A673 (cell line): ENCODE results near the gene RORC. TPM values are rescaled to one million over a fixed set of nuclear protein-coding genes. Genes with fewer than 3 reads are reported as not detected.

ENCODE experiments used
- BruUV-seq: library from RNA; stranded (reverse); fragments of 400-500 nt; replicated peaks from 2 replicates; lab custom pipeline; 2021; lab: Mats Ljungman, UMichigan
- CTCF ChIA-PET: fragments of 300-600 bp; sonication (Branson Sonifier 250); formaldehyde crosslinking; loops from one replicate; lab custom pipeline; 2022; ENCODE audit warnings: antibody characterized with exemption; lab: Charles Lee
- POLR2A ChIA-PET: fragments of 300-600 bp; sonication (Branson Sonifier 250); formaldehyde crosslinking; loops from one replicate; lab custom pipeline; 2022; ENCODE audit warnings: antibody characterized with exemption; ENCODE audit not compliant: low non-redundant PET; lab: Charles Lee
- DNase-seq: peaks from one replicate; pipeline ENCODE4 v3.0.0-alpha.2; 2015; ENCODE audit warnings: low spot score
- H3K27ac ChIP-seq: fragments of 200-600 bp; sonication (generic); 2 replicates; pipeline ENCODE4 v1.5.1; 2016; ENCODE audit warnings: mixed run types, low read depth, mild to moderate bottlenecking, mixed read lengths, antibody characterized with exemption, low read length; ENCODE audit not compliant: poor library complexity, severe bottlenecking
- H3K27me3 ChIP-seq: fragments of 200-600 bp; sonication (generic); replicated peaks from 2 replicates; pipeline ENCODE4 v1.6.1; 2017; ENCODE audit warnings: mixed run types, low read depth, mild to moderate bottlenecking, mixed read lengths, antibody characterized with exemption, low read length; ENCODE audit not compliant: insufficient read depth, poor library complexity
- H3K36me3 ChIP-seq: fragments of 200-600 bp; sonication (generic); 2 replicates; pipeline ENCODE4 v1.6.1; 2016; ENCODE audit warnings: mixed run types, mild to moderate bottlenecking, mixed read lengths, antibody characterized with exemption, low read length; ENCODE audit not compliant: insufficient read depth, poor library complexity, severe bottlenecking
- H3K4me1 ChIP-seq: fragments of 200-600 bp; sonication (generic); 2 replicates; pipeline ENCODE4 v1.6.1; 2017; ENCODE audit warnings: mixed run types, mild to moderate bottlenecking, mixed read lengths, antibody characterized with exemption, low read length; ENCODE audit not compliant: insufficient read depth, poor library complexity, severe bottlenecking
- H3K4me3 ChIP-seq: fragments of 200-600 bp; sonication (generic); 2 replicates; pipeline ENCODE4 v1.5.1; 2016; ENCODE audit warnings: low read depth, mixed run types, mild to moderate bottlenecking, mixed read lengths, low read length; ENCODE audit not compliant: poor library complexity, severe bottlenecking
- H3K9me3 ChIP-seq: fragments of 200-600 bp; sonication (generic); 2 replicates; pipeline ENCODE4 v1.6.1; 2016; ENCODE audit warnings: mixed run types, low read depth, mild to moderate bottlenecking, mixed read lengths, antibody characterized with exemption, low read length; ENCODE audit not compliant: poor library complexity, severe bottlenecking
- CTCF ChIP-seq: fragments of 300-800, 200-600 bp; sonication (generic); conservative IDR thresholded peaks from 2 replicates; pipeline ENCODE4 v1.5.1; 2017; ENCODE audit warnings: low read depth, mild to moderate bottlenecking, antibody characterized with exemption, low read length, moderate library complexity, mixed read lengths
- EZH2 ChIP-seq: fragments of 200-600 bp; sonication (generic); IDR thresholded peaks from 2 replicates; pipeline ENCODE4 v1.6.1; 2017; ENCODE audit warnings: borderline replicate concordance, low read depth, mild to moderate bottlenecking, mixed read lengths, antibody characterized with exemption, low read length; ENCODE audit not compliant: poor library complexity, severe bottlenecking
- intact Hi-C: fragments of 100-400 bp; cut with micrococcal nuclease; formaldehyde crosslinking; loops from one replicate; pipeline ENCODE4 v1.10.0; 2022; ENCODE audit not compliant: unreplicated experiment
- total RNA-seq: library from RNA; stranded (reverse); gene quantifications from 2 replicates; pipeline ENCODE4 v1.2.3, GENCODE V29; 2021

The RORC gene
- total RNA-seq, 1 experiment from 2014 or later = not detected

GRCh38 chr1:151841141-151841540 lies 9.5 kb upstream of the RORC start:
- Histone ChIP-seq H3K36me3 (no peaks in the 10 kb centered on the region), H3K4me1 (peaks cover 10% of the 10 kb centered on the region), H3K27ac (no peak overlapping the region), H3K27me3 (peaks cover 61% of the 10 kb centered on the region), H3K4me3 (no peak overlapping the region), H3K9me3 (no peaks in the 10 kb centered on the region)
- ChIA-PET CTCF (no interaction called here), POLR2A (no interaction called here)
- intact Hi-C loops = no loop called here
- DNase-seq = no peak
- TF ChIP-seq CTCF = no peak
- TF ChIP-seq EZH2 = no peak
- BruUV-seq = no TSS peak

GRCh38 chr1:151840421-151840820 lies 8.8 kb upstream of the RORC start:
- BruUV-seq = no TSS peak
- Histone ChIP-seq H3K36me3 (no peaks in the 10 kb centered on the region), H3K4me1 (peaks cover 10% of the 10 kb centered on the region), H3K9me3 (no peaks in the 10 kb centered on the region), H3K27me3 (peaks cover 58% of the 10 kb centered on the region), H3K27ac (no peak overlapping the region), H3K4me3 (no peak overlapping the region)
- TF ChIP-seq CTCF = no peak
- no peak for TF ChIP-seq EZH2
- POLR2A ChIA-PET = no interaction called here
- DNase-seq = no peak
- CTCF ChIA-PET = no interaction called here
- intact Hi-C loops = no loop called here

- H3K4me3 ChIP-seq = peak within 1 kb of the TSS; percentile 40
- DNase-seq = no peak
- H3K9me3 ChIP-seq = no peaks in the 10 kb centered on the region
- H3K27ac ChIP-seq = no peak within 1 kb of the TSS
- TF ChIP-seq CTCF = no peak
- no peak for TF ChIP-seq EZH2
- H3K36me3 ChIP-seq = no peaks in the 10 kb centered on the region
- POLR2A ChIA-PET = no interaction called here
- H3K27me3 ChIP-seq = peaks cover 53% of the 10 kb centered on the region
- H3K4me1 ChIP-seq = peaks cover 10% of the 10 kb centered on the region
- intact Hi-C loops = loop anchor here (5.0 kb wide), 1 partner anchor 307 kb away; no protein-coding TSS in a partner anchor
- no TSS peak for BruUV-seq
- CTCF ChIA-PET = no interaction called here
These were observed 8.1 kb upstream of the RORC start, which contains the start of gene C2CD4D for GRCh38 chr1:151839457-151840403. Gene C2CD4D, minus strand, starts transcription at chr1:151839820. Its CDS starts 831 bp downstream, at chr1:151838989.
